HUDEP-2 (cell line): Measurements from ENCODE around the gene SPARC.
"Not testable (repeated sequence)": the region's sequence is repeated elsewhere in the genome, so short reads cannot be mapped to it uniquely, and the experiment has no call there.

Source experiments
- DNase-seq, 76 experiments: peaks; one replicate each; lab custom pipeline; 2025; ENCODE audit not compliant: unreplicated experiment in 76 of 76; lab: John Stamatoyannopoulos, UW

SPARC gene

GRCh38 chr5:151703227-151703626 is 16.5 kb upstream of the SPARC start:
- no peak for DNase-seq

- DNase-seq = no peak
These were observed 14.1 kb upstream of the SPARC start for GRCh38 chr5:151700820-151701219.

GRCh38 chr5:151700296-151700695 is 13.6 kb upstream of the SPARC start:
- DNase-seq = no peak

GRCh38 chr5:151699071-151699901 is 12.6 kb upstream of the SPARC start:
- DNase-seq = no peak

- not testable (repeated sequence) for DNase-seq
These were observed 11.4 kb upstream of the SPARC start for GRCh38 chr5:151698081-151698480.

GRCh38 chr5:151697452-151697851 is 10.7 kb upstream of the SPARC start:
- no peak for DNase-seq

- DNase-seq = no peak
These were observed 9.9 kb upstream of the SPARC start for GRCh38 chr5:151696470-151697061.

GRCh38 chr5:151695464-151695863 is 8.7 kb upstream of the SPARC start:
- DNase-seq = no peak

- DNase-seq = no peak
These were observed 7.3 kb upstream of the SPARC start for GRCh38 chr5:151694035-151694485.

GRCh38 chr5:151692312-151692711 is 5.6 kb upstream of the SPARC start:
- DNase-seq = no peak

GRCh38 chr5:151691706-151692105 is 5.0 kb upstream of the SPARC start:
- DNase-seq = no peak

GRCh38 chr5:151689591-151689990 is 2.9 kb upstream of the SPARC start:
- not testable (repeated sequence) for DNase-seq

- DNase-seq = no peak
These were observed 1.7 kb upstream of the SPARC start for GRCh38 chr5:151688436-151688835.

GRCh38 chr5:151685749-151686673 is 704 bp downstream of the SPARC start:
- DNase-seq = no peak

- DNase-seq = peak in 1 of 76 experiments; percentile 39
These were observed 1.9 kb downstream of the SPARC start for GRCh38 chr5:151684690-151685361.

- no peak for DNase-seq
These were observed 2.6 kb downstream of the SPARC start for GRCh38 chr5:151683986-151684588.

GRCh38 chr5:151683444-151683843 is 3.3 kb downstream of the SPARC start:
- DNase-seq = no peak

GRCh38 chr5:151682751-151683331 is 3.9 kb downstream of the SPARC start:
- no peak for DNase-seq

- DNase-seq = no peak
These were observed 4.5 kb downstream of the SPARC start for GRCh38 chr5:151682240-151682639.

GRCh38 chr5:151680944-151681427 is 5.7 kb downstream of the SPARC start:
- no peak for DNase-seq
